OCI-LY3 (cell line): ENCODE measurements around the gene ARHGAP27.

ENCODE experiments used
- H2AFZ ChIP-seq: fragments of 200-600, 300-600 bp; shearing (Covaris generic); 2 replicates; pipeline ENCODE4 v1.6.0; 2014; ENCODE audit warnings: antibody characterized with exemption, low read depth, low read length
- H3K27ac ChIP-seq: fragments of 200-600, 300-600 bp; sonication (generic); 2 replicates; pipeline ENCODE4 v1.5.1; 2014; ENCODE audit warnings: mild to moderate bottlenecking, low read length, moderate library complexity, mixed read lengths
- H3K27me3 ChIP-seq: fragments of 200-600, 300-600 bp; sonication (generic); 2 replicates; pipeline ENCODE4 v1.6.1; 2014; ENCODE audit warnings: low read depth, low read length, mixed read lengths
- H3K36me3 ChIP-seq: fragments of 200-600, 300-600 bp; sonication (generic); replicated peaks from 2 replicates; pipeline ENCODE3; 2014; ENCODE audit warnings: low read depth, low read length, mixed read lengths
- H3K4me1 ChIP-seq: fragments of 300-600, 200-600 bp; sonication (generic); 2 replicates; pipeline ENCODE4 v1.6.1; 2014; ENCODE audit warnings: low read length, mixed read lengths
- H3K4me2 ChIP-seq: fragments of 200-600, 300-600 bp; sonication (generic); 2 replicates; pipeline ENCODE4 v1.6.1; 2014; ENCODE audit warnings: low read length, mixed read lengths
- H3K4me3 ChIP-seq: fragments of 300-600, 200-600 bp; sonication (generic); 2 replicates; pipeline ENCODE4 v1.5.1; 2014; ENCODE audit warnings: antibody characterized with exemption, mild to moderate bottlenecking, low read length, moderate library complexity
- H3K79me2 ChIP-seq: fragments of 300-600, 200-600 bp; shearing (Covaris generic); 2 replicates; pipeline ENCODE4 v1.6.1; 2014; ENCODE audit warnings: mild to moderate bottlenecking, low read length, mixed read lengths
- H3K9ac ChIP-seq: fragments of 300-600, 200-600 bp; shearing (Covaris generic); 2 replicates; pipeline ENCODE4 v1.6.0; 2014; ENCODE audit warnings: mild to moderate bottlenecking, low read length, moderate library complexity
- H3K9me3 ChIP-seq: fragments of 200-600, 300-600 bp; shearing (Covaris generic); 2 replicates; pipeline ENCODE4 v1.6.1; 2014; ENCODE audit warnings: low read length, mixed read lengths; ENCODE audit not compliant: insufficient read depth
- H4K20me1 ChIP-seq: fragments of 200-600, 300-600 bp; sonication (generic); 2 replicates; pipeline ENCODE4 v1.6.1; 2016; ENCODE audit warnings: low read length, mixed read lengths; ENCODE audit not compliant: insufficient read depth
- EZH2phosphoT487 ChIP-seq: fragments of 200-600 bp; shearing (Covaris generic); IDR thresholded peaks from 2 replicates; pipeline ENCODE4 v1.6.1; 2018; ENCODE audit warnings: antibody characterized with exemption, mixed run types, low read depth
- TF ChIP-seq, protein P1 (sequence below): fragments of 200-600, 300-600 bp; sonication (generic); IDR thresholded peaks from 2 replicates; pipeline ENCODE4 v1.5.1; 2014; ENCODE audit warnings: antibody characterized with exemption, low read length, low read depth

The ARHGAP27 gene

DNA sequence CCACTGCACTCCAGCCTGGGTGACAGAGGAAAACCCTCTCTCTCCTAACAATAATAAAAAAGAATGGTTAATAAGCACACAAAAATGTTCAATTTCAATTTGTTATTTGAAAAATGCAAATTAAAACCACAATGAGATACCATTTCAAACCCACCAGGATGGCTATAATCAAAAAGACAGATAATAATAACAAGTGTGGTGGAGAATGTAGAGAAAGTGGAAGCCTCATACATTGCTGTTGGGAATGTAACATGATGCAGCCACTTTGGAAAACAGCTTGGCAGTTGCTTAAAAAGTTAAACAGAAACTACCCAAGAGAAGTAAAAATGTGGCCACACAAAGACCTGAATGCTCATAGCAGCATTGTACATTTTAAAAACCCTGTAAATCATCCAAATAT is 64.0 kb downstream of the ARHGAP27 start:
- Histone ChIP-seq H3K9me3 (no peaks in the 10 kb centered on the region; the same call in 1 of the 2 replicates), H3K27ac (no peak overlapping the region), H3K36me3 (no peaks in the 10 kb centered on the region), H3K4me1 (peaks cover 19% of the 10 kb centered on the region), H3K4me2 (no peak overlapping the region), H3K9ac (no peak overlapping the region), H3K79me2 (no peaks in the 10 kb centered on the region), H3K4me3 (no peak overlapping the region), H3K27me3 (no peaks in the 10 kb centered on the region), H4K20me1 (no peaks in the 10 kb centered on the region), H2AFZ (no peak overlapping the region)
- no peak for TF ChIP-seq EZH2phosphoT487
- TF ChIP-seq, protein P1, sequence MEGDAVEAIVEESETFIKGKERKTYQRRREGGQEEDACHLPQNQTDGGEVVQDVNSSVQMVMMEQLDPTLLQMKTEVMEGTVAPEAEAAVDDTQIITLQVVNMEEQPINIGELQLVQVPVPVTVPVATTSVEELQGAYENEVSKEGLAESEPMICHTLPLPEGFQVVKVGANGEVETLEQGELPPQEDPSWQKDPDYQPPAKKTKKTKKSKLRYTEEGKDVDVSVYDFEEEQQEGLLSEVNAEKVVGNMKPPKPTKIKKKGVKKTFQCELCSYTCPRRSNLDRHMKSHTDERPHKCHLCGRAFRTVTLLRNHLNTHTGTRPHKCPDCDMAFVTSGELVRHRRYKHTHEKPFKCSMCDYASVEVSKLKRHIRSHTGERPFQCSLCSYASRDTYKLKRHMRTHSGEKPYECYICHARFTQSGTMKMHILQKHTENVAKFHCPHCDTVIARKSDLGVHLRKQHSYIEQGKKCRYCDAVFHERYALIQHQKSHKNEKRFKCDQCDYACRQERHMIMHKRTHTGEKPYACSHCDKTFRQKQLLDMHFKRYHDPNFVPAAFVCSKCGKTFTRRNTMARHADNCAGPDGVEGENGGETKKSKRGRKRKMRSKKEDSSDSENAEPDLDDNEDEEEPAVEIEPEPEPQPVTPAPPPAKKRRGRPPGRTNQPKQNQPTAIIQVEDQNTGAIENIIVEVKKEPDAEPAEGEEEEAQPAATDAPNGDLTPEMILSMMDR = no peak

GRCh38 chr17:45367216-45367615 is 65.5 kb downstream of the ARHGAP27 start:
- no peaks in the 10 kb centered on the region for H3K27me3 ChIP-seq
- no peaks in the 10 kb centered on the region for H4K20me1 ChIP-seq
- no peaks in the 10 kb centered on the region for H3K79me2 ChIP-seq
- no peak overlapping the region for H3K27ac ChIP-seq
- no peak overlapping the region for H3K9ac ChIP-seq
- peaks cover 6% of the 10 kb centered on the region for H3K4me1 ChIP-seq
- H3K4me2 ChIP-seq = no peak overlapping the region
- peaks cover 8% of the 10 kb centered on the region; the same call in 1 of the 2 replicates for H3K9me3 ChIP-seq
- H3K4me3 ChIP-seq = no peak overlapping the region
- peaks cover 3% of the 10 kb centered on the region for H3K36me3 ChIP-seq
- no peak for TF ChIP-seq EZH2phosphoT487
- TF ChIP-seq, protein P1 = no peak
- no peak overlapping the region for H2AFZ ChIP-seq

- Histone ChIP-seq H3K9ac (no peak overlapping the region), H3K27ac (no peak overlapping the region), H3K36me3 (peaks cover 3% of the 10 kb centered on the region), H3K4me2 (no peak overlapping the region), H3K4me3 (no peak overlapping the region), H3K27me3 (no peaks in the 10 kb centered on the region), H3K79me2 (no peaks in the 10 kb centered on the region), H2AFZ (no peak overlapping the region), H4K20me1 (no peaks in the 10 kb centered on the region), H3K9me3 (peaks cover 8% of the 10 kb centered on the region; the same call in 1 of the 2 replicates), H3K4me1 (peaks cover 6% of the 10 kb centered on the region)
- no peak for TF ChIP-seq EZH2phosphoT487
- TF ChIP-seq, protein P1 = no peak
Observed at GRCh38 chr17:45366691-45367090, 66.0 kb downstream of the ARHGAP27 start.

- H3K4me2 ChIP-seq = no peak overlapping the region
- no peak overlapping the region for H2AFZ ChIP-seq
- H3K4me1 ChIP-seq = peaks cover 6% of the 10 kb centered on the region
- no peaks in the 10 kb centered on the region for H3K79me2 ChIP-seq
- H3K4me3 ChIP-seq = no peak overlapping the region
- H3K27me3 ChIP-seq = no peaks in the 10 kb centered on the region
- H3K9me3 ChIP-seq = peaks cover 8% of the 10 kb centered on the region; the same call in 1 of the 2 replicates
- no peak for TF ChIP-seq EZH2phosphoT487
- no peak overlapping the region for H3K9ac ChIP-seq
- H3K27ac ChIP-seq = no peak overlapping the region
- peaks cover 3% of the 10 kb centered on the region for H3K36me3 ChIP-seq
- H4K20me1 ChIP-seq = no peaks in the 10 kb centered on the region
Observed at GRCh38 chr17:45366049-45366448, 66.6 kb downstream of the ARHGAP27 start.
